GM13977 (cell line): Measurements from ENCODE around the gene C10orf67.

ENCODE experiments used
- DNase-seq: peaks from one replicate; pipeline ENCODE4 v3.0.0; 2012; ENCODE audit warnings: low spot score
- CTCF ChIP-seq: IDR thresholded peaks from 2 replicates; pipeline ENCODE4 v1.5.1; 2012; ENCODE audit warnings: mild to moderate bottlenecking, control low read depth; ENCODE audit not compliant: insufficient read depth; ENCODE audit errors: extremely low read depth, missing control alignments
- in situ Hi-C: fragments of 300-500 bp; cut with MboI; formaldehyde crosslinking; loops from one replicate; pipeline ENCODE4 v1.12.0; 2022; ENCODE audit warnings: low sequenced_read_pairs, low pct_unique_long_range_greater_than_20kb, mixed read lengths, inconsistent platforms; ENCODE audit not compliant: unreplicated experiment

C10orf67 gene

GRCh38 chr10:23205972-23206642 is 138.5 kb downstream of the C10orf67 start:
- in situ Hi-C loops = no loop called here
- no peak for DNase-seq
- no peak for TF ChIP-seq CTCF

- in situ Hi-C loops = no loop called here
- DNase-seq = no peak
- TF ChIP-seq CTCF = no peak
Measured at GRCh38 chr10:23204773-23205172, 139.8 kb downstream of the C10orf67 start.

GRCh38 chr10:23203369-23204325 is 140.9 kb downstream of the C10orf67 start:
- no peak for DNase-seq
- in situ Hi-C loops = no loop called here
- no peak for TF ChIP-seq CTCF

GRCh38 chr10:23202779-23203178 is 141.8 kb downstream of the C10orf67 start:
- DNase-seq = no peak
- in situ Hi-C loops = no loop called here
- TF ChIP-seq CTCF = no peak

- no peak for DNase-seq
- TF ChIP-seq CTCF = no peak
- in situ Hi-C loops = no loop called here
Measured at GRCh38 chr10:23201837-23202236, 142.8 kb downstream of the C10orf67 start.

GRCh38 chr10:23200997-23201652 is 143.5 kb downstream of the C10orf67 start:
- no peak for DNase-seq
- TF ChIP-seq CTCF = no peak
- in situ Hi-C loops = no loop called here
